ENCODE results near the gene FAM234B. TPM values are rescaled to one million over a fixed set of nuclear protein-coding genes. Genes with fewer than 3 reads are reported as not detected.
"Not testable (repeated sequence)": the region's sequence is repeated elsewhere in the genome, so short reads cannot be mapped to it uniquely, and the experiment has no call there.

FAM234B gene
- total RNA-seq, 1 experiment from 2014 or later, result 7.8 TPM

GRCh38 chr12:13022851-13023271 lies 21.3 kb upstream of the FAM234B start:
- DNase-seq (ENCODE audit: extremely low read depth, low read depth), result no peak

DNA sequence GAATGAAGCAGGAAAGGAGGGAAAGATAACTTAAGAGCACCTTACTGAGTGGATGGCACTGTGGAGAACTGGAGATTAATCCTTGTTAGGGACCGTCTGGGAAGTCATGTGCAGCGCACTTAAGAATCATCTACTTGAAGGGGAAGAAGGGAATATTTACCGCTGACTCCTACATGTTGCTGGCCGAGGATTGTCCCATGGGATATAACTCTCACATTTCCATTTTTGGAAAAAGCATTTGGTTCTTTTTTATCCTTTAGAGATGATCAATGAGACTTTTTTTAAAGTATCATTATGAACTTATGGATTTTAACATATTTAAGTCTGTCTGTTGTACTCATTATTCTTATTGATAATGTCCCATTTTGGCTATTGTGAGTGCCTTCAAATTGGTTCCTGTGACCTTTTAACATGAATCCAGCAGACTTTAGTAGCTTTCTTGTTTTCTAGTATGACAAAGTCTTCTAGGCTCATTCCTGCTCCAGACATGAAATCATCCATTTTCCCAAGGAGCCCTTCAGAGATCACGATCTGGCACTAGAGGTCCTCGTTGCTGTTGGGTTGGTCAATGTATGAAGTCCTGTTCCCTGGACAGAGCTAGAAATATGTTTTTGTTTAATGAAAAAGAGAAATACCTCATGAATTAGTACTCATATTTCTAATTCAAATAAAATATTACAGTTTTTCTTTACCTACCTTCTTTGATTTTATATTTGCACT lies 20.2 kb upstream of the FAM234B start:
- DNase-seq (ENCODE audit: extremely low read depth, low read depth), result no peak

DNA sequence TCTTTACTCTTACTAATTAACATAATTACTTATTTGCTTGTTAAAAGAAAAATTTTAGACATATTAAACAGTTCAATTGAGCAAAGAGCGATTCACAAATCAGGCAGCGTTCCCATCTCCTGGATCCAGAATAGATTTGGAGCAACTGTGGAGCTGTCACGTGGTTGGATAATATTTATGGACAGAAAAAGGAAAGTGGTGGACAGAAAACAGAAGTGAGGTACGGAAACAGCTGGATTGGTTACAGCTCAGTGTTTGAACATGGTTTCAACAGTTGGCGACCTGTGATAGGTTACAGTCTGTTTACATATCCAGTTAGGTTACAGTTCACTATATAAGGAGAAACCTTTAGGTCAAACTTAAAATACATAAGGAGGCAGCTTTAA lies 19.7 kb upstream of the FAM234B start:
- DNase-seq (ENCODE audit: extremely low read depth, low read depth), result no peak

- no peak for DNase-seq (ENCODE audit: extremely low read depth, low read depth)
Observed at GRCh38 chr12:13026286-13026685, 17.9 kb upstream of the FAM234B start.

DNA sequence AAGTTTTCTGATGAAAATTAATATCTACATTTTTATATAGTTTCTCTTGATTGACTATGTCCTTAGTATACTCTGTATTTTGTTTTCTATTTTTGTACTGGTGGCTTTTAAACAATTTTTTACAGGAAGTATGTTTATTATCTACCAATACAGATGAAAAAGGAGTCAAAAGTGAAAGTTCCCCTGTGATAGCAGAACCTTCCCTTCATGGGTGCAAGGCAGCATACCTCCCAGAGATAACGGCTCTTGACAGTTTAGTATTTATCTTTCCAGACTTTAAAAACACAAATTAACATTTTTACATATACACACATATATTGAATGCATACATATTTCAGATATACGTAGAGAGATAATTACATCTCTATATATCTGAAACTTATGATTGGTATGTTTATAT lies 17.1 kb upstream of the FAM234B start:
- no peak for DNase-seq (ENCODE audit: extremely low read depth, low read depth)

DNA sequence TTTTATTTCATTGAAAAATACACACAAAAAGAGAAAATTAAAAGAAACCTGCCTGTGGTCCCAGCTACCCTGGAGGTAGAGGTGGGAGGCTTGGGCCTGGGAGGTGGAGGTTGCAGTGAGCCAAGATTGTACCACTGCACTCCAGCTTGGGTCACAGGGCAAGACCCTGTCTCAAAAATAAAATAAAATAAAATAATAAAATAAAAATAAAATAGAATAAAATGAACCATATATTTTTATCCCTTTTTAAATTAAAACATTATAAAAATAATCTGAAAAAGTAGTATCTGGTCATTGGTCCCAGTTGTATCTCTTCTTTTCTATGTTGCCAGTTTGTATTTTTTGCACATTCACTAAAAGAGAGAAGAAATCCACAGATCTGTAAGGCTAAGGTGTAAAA lies 16.7 kb upstream of the FAM234B start:
- DNase-seq (ENCODE audit: extremely low read depth, low read depth), result no peak

DNA sequence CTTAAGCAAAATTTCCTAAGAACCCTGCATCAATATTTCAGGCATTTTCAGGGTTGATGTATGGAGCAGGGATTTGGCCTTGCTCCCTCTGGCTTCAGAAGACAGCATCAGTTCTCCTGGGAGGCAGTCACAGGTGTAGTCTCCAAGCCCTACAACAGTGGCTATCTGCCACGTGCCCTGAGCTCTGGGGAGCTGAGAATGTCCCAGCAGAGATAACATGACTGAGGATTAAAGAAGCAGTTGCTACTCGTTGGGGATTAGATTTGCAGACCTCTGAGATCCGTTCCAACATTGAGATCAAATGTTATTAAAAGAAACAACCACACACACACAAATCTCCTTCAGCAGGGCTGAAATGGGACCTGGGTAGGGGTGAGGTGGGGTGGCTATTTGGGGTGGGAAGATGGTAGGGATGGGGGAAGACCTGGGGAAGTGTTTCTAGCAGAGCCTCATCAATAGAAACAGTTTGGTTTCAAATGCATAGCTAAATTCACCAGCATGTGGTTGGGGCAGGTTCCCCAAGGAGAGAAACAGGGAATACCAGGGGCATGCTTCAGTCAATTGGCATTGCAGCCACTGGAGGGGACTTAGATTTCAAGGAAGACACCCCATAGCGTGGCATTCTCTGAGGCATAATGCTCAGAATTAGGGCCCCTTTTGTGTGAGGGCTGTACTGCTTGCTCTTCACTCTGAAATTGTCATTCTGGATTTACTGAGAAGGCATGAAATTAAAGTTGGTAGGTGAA lies 15.2 kb upstream of the FAM234B start:
- no peak for DNase-seq (ENCODE audit: extremely low read depth, low read depth)

- DNase-seq (ENCODE audit: extremely low read depth, low read depth), result no peak
Observed at GRCh38 chr12:13030541-13031291, 13.5 kb upstream of the FAM234B start.

DNA sequence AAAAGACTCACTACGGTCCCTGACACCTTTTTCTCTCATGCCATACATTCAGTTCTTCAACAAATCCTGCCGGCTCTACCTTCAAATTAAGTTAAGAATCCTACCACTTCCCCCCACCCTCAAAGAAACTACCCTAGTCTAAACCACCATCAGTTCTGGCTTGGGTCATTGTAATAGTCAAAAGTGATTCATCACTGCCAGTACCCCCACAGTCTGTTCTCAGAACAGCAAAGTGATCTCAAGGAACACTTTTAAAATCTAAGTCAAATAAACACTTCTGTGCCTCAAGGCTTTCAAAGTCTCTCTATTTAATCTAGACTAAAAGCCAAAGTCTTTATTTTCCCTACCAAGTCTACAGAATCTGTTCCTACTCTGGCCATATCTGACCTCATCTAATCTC lies 12.0 kb upstream of the FAM234B start:
- DNase-seq (ENCODE audit: extremely low read depth, low read depth), result no peak

DNA sequence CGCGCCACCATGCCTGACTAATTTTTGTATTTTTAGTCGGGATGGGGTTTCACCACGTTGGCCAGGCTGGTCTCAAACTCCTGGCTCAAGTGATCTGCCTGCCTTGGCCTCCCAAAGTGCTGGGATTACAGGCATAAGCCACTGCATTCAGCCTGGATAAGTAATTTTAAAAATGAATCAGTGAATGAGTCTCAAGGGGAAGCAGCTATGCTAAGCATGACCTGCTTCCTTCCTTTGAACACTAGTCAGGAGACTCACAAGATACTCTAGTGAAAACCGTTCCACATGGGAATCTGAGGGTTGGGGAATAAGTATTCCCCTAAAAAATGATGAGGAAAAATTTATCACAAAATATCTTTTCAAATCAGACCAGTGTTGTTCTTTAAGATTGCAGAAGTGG lies 10.7 kb upstream of the FAM234B start:
- DNase-seq (ENCODE audit: extremely low read depth, low read depth), result no peak

GRCh38 chr12:13035335-13035734 lies 8.8 kb upstream of the FAM234B start:
- not testable (repeated sequence) for DNase-seq (ENCODE audit: extremely low read depth, low read depth)

GRCh38 chr12:13036881-13037280 lies 7.3 kb upstream of the FAM234B start:
- DNase-seq (ENCODE audit: extremely low read depth, low read depth), result no peak

DNA sequence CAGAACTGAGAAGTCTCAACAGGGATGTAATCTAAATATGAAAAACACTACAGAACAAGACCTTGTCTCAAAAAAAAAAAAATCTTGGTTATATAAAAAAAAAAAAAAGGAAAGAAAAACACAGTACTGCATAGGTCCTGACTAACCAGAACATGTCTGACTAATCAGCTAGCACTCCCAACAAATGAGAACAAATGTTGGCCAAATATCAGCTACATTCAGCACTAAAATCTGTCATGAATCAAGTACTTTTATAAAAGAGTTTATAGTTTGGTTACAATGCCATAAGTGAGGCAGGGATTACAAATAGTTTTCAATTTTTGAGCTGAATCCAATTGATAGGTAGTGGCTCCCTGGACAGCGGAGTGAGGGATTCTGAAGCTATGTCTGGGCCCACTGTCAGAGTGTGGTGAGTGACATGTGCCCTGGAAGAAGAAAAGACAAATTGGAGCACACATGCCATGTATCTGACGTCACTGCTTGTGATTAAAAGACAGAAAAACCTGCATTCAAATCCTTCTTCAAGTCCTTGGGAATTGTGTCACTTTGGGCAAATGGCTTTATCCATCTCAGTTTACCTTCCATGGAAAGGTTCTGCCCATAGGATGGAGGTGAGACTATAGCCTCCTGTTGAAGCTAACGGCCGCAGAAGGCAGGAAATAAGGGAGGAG lies 5.6 kb upstream of the FAM234B start:
- DNase-seq (ENCODE audit: extremely low read depth, low read depth), result no peak

DNA sequence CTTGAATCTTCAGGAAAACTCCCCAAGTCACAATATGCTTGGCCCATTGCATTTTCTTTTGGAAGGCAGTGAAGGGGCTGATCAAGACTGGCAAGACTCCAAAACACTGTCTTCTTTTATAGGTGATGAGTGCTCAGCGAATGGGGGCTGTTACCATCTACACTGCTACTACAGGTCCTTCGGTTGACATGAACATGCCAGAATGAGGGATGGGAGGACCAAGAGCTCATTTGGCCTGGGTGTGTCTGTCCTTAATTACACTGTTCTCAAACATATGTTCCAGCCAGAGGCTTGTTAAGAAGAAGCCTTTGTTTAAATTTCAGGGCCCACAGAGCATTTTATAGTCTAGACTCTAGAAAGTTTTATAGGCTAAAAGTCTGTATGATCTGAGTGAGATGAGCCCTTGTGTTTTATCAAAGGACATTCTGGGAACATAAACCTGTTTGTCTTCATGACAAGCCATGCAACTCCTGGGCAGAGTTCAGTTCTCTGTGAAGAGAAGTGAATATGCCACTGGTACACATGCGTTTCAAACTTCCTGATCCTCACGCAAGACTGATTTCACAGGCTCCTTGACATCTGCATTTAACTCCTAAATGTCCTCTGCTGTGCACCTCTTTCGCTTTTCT lies 4.7 kb upstream of the FAM234B start:
- no peak for DNase-seq (ENCODE audit: extremely low read depth, low read depth)

DNA sequence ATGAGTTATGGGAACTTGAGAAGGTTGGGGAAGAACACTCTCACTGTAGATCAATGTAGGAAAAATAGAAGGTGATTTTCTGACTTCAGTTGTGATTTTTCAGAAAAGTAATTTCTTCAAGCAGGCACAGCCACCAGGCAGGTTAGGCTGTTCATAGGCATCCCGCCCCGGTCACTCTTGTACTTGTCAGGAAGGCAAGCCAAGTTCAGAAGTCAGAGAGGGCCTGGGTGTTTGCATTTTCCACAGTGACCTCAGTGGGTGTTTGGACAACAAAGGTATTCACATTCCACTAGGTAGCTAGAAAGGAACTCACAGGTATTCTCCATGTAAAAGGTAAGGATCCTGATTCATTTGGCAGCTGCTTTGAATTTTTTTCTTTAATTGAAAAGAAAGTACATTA lies 3.0 kb upstream of the FAM234B start:
- DNase-seq (ENCODE audit: extremely low read depth, low read depth), result no peak

- no peak for DNase-seq (ENCODE audit: extremely low read depth, low read depth)
Observed at GRCh38 chr12:13042666-13043230, 1.4 kb upstream of the FAM234B start.

DNA sequence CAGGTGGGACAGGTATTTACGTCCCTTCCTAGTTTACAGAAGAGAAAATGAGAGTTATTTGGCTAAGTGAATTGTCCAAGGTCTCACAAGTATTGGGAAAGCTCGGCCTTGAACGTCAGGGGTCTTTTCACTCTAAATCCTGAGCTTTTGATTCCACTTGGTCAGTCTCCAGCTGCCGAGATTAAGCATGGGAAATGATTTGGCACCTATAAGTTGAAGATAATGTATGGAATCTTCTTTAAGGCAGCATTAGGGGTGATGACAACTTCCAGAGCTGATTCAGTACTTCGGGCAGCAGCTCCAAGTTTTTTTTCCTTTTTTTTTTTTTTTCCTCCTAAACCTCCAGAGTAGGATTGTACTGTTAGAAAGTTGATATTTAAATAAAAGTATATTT lies 722 bp downstream of the FAM234B start:
- no peak for DNase-seq (ENCODE audit: extremely low read depth, low read depth)

GRCh38 chr12:13045816-13046215 lies 1.6 kb downstream of the FAM234B start:
- no peak for DNase-seq (ENCODE audit: extremely low read depth, low read depth)

GRCh38 chr12:13046964-13047363 lies 2.8 kb downstream of the FAM234B start:
- DNase-seq (ENCODE audit: extremely low read depth, low read depth), result no peak

DNA sequence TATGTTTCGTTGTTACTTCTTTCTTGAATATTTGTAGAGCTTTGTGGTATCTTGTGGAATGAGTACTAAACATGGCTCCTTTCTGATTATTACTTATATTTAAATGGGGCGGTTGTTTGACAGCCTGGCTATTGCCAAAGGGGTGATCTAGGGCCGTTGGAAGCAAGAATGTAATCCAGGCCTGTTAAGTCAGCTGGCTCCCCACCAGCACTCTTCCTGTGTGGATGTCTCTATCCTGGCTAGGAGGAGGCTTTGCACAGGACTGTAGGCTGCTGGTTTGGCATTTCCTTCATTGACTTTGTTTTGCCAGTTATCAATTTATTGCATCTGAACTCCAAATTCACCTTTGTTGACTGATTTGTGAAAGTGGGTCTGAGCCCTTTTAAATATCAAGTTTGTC lies 5.6 kb downstream of the FAM234B start:
- DNase-seq (ENCODE audit: extremely low read depth, low read depth), result no peak

Measured in NCI-H460 (cell line).